ENCODE data around the gene GCNT1. TPM values are rescaled to one million over a fixed set of nuclear protein-coding genes. Genes with fewer than 3 reads are reported as not detected.

GCNT1 gene
- total and polyA plus RNA-seq, 5 experiments from 2014 or later, result 0.25 to 4.0 (median 2.3) TPM

DNA sequence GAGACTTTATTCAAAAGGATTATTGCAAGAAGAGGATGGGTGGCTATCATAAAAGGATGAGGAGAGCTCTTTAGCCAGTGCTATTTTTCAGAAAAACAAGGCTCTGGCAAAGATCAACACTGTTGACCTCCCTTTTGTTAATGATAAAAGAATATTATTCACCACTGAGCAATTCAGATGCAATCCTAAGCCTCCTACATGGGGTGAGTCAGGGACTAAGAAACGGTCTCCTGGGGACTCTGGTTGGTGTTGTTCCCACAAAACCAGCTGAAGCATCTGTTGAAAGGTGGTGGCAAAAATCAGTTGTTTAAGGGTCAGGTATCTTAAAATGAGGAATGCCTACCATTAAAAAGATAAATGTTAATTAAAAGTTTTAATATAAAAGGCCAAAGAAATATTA is 7.7 kb upstream of the GCNT1 start:
- Mint-ChIP-seq H3K27me3 (peaks cover 0 to 3% (median 0%) of the 10 kb centered on the region in 5 donors), H3K4me1 (peaks cover 2 to 6% (median 3%) of the 10 kb centered on the region in 4 donors), H3K9me3 (peaks cover 0 to 2% (median 0%) of the 10 kb centered on the region in 9 donors), H3K36me3 (no peaks in the 10 kb centered on the region), H3K27ac (no peak overlapping the region), H3K4me3 (no peak overlapping the region)
- DNase-seq, result no peak
- ATAC-seq, result no peak
- POLR2A ChIA-PET, result no interaction called here

DNA sequence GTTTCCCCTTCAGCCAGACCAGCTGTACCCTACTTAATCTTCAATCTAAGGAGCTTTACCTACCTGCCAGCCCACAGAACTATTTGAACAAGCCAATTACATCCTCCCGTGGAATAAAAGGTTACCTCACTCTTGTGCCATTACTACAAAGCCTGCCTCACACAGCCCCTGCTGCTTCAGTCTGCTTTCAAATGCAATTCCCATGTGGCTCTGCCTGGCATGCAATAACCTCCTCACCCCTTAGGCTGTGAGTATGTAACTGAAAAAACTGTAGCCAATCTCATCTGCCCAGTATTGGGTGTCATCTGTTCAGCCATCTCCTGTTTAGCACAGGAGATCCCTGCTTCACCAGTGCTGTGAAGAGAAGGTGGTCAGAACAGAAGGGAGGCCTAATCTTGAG is 6.1 kb upstream of the GCNT1 start:
- Mint-ChIP-seq H3K27me3 (no peaks in the 10 kb centered on the region), H3K4me1 (peaks cover 4 to 12% (median 8%) of the 10 kb centered on the region in 4 donors), H3K9me3 (peaks cover 0 to 2% (median 0%) of the 10 kb centered on the region in 9 donors), H3K27ac (no peak overlapping the region), H3K36me3 (no peaks in the 10 kb centered on the region), H3K4me3 (no peak overlapping the region)
- ATAC-seq (no peak), DNase-seq (no peak)
- POLR2A ChIA-PET, result no interaction called here

DNA sequence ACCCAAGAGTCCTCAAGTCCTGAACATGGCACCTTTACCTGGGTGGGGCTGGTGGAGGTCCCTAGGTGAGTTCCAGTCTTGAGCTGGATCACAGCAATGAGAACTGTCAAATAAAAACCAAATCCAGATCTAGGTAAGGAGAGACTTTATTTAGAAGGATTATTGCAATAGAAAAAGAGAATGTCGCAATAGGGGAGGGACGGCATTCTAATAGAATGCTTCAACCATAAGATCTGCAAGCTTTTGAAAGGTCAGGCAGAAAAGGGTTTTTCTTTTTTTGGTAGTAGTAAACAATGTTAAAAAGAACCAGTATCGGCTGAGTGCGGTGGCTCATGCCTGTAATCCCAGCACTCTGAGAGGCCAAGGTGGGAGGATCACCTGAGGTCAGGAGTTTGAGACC is 5.2 kb upstream of the GCNT1 start:
- H3K36me3 Mint-ChIP-seq, result no peaks in the 10 kb centered on the region
- DNase-seq (no peak), ATAC-seq (no peak)
- H3K4me3 Mint-ChIP-seq, result no peak overlapping the region
- H3K9me3 Mint-ChIP-seq, result peaks cover 0 to 2% (median 0%) of the 10 kb centered on the region in 9 donors
- POLR2A ChIA-PET, result no interaction called here
- peaks cover 4 to 13% (median 11%) of the 10 kb centered on the region in 4 donors for H3K4me1 Mint-ChIP-seq
- H3K27ac Mint-ChIP-seq, result no peak overlapping the region
- H3K27me3 Mint-ChIP-seq, result no peaks in the 10 kb centered on the region

GRCh38 chr9:76454311-76454710 is 4.7 kb upstream of the GCNT1 start:
- POLR2A ChIA-PET, result no interaction called here
- Mint-ChIP-seq H3K4me3 (no peak overlapping the region), H3K27ac (peak overlapping the region in 1 of 10 donors; percentile 44), H3K4me1 (peaks cover 4 to 16% (median 11%) of the 10 kb centered on the region in 4 donors), H3K27me3 (no peaks in the 10 kb centered on the region), H3K36me3 (no peaks in the 10 kb centered on the region), H3K9me3 (peaks cover 0 to 2% (median 0%) of the 10 kb centered on the region in 9 donors)
- ATAC-seq (no peak), DNase-seq (no peak)

DNA sequence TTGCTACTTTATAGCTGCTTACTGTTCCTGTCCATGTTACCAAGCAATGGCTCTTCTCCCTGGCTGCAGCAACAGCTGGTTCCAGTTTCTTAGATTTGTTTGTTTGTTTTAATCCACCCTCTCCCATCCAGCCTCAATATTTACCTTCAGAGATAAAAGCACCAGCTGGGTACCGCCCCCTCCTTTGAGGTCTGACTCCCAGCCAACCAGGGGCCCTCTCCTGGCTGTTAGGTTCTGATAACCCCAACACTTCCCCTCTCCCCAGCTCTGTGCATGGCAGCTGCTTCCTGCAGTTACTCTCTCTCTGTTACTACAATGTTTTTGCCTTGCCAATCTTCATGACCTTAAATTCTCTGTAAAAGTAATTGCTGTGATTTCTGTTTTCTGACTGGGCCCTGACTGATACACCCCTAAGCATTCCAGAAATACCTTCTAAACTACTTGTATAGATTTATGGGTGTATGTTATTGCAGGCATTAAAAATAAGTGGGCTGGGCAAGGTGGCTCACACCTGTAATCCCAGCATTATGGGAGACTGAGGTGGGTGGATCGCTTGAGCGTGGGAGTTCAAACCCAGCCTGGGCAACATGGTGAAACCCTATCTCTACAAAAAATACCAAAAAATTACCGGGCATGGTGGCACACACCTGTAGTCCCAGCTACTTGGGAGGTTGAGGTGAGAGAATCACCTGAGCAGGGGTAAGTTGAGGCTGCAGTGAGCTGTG is 2.6 kb upstream of the GCNT1 start:
- H3K9me3 Mint-ChIP-seq, result peaks cover 0 to 2% (median 0%) of the 10 kb centered on the region in 9 donors
- peaks cover 0 to 2% (median 0%) of the 10 kb centered on the region in 5 donors for H3K27me3 Mint-ChIP-seq
- peak overlapping the region in 5 of 10 donors; percentile 13 to 68 (median 30) for H3K27ac Mint-ChIP-seq
- H3K4me1 Mint-ChIP-seq, result peaks cover 12 to 28% (median 24%) of the 10 kb centered on the region in 4 donors
- peak in 1 of 2 donors; percentile 51 for ATAC-seq
- peak in 5 of 10 donors; percentile 12 to 26 (median 23) for DNase-seq
- no peak overlapping the region for H3K4me3 Mint-ChIP-seq
- POLR2A ChIA-PET, result no interaction called here
- no peaks in the 10 kb centered on the region for H3K36me3 Mint-ChIP-seq

- peak in 2 of 10 donors; percentile 13 to 17 for DNase-seq
- ATAC-seq, result no peak
Observed at GRCh38 chr9:76459694-76460635, 983 bp downstream of the GCNT1 start.

GRCh38 chr9:76462126-76462525 is 3.1 kb downstream of the GCNT1 start:
- H3K27me3 Mint-ChIP-seq, result peaks cover 0 to 6% (median 2%) of the 10 kb centered on the region in 5 donors
- no peaks in the 10 kb centered on the region for H3K9me3 Mint-ChIP-seq
- POLR2A ChIA-PET, result interaction anchor here (0.7 kb wide), 1 partner anchor 140 kb away, joined by 3 read pairs; no protein-coding TSS in a partner anchor
- H3K36me3 Mint-ChIP-seq, result no peaks in the 10 kb centered on the region
- H3K4me1 Mint-ChIP-seq, result peaks cover 7 to 61% (median 16%) of the 10 kb centered on the region in 4 donors
- no peak overlapping the region for H3K27ac Mint-ChIP-seq
- ATAC-seq, result no peak
- DNase-seq, result no peak
- H3K4me3 Mint-ChIP-seq, result no peak overlapping the region

More at GRCh38 chr9:76459694-76460635, 983 bp downstream of the GCNT1 start:
- Mint-ChIP-seq H3K27ac (peak overlapping the region in 6 of 10 donors; percentile 3 to 78 (median 54)), H3K4me3 (peak overlapping the region; percentile 75 to 96 (median 92)), H3K4me1 (peaks cover 12 to 53% (median 24%) of the 10 kb centered on the region in 4 donors), H3K36me3 (no peaks in the 10 kb centered on the region), H3K27me3 (peaks cover 0 to 5% (median 1%) of the 10 kb centered on the region in 5 donors), H3K9me3 (no peaks in the 10 kb centered on the region)
- POLR2A ChIA-PET, result interaction anchor here (1.0 to 1.7 kb wide), 2 partner anchors 66 to 1506 kb away, joined by 4 to 5 read pairs; partner anchors contain the start of gene RFK

GRCh38 chr9:76463211-76463610 is 4.2 kb downstream of the GCNT1 start:
- no peak for DNase-seq
- POLR2A ChIA-PET, result no interaction called here
- no peaks in the 10 kb centered on the region for H3K36me3 Mint-ChIP-seq
- H3K27me3 Mint-ChIP-seq, result peaks cover 0 to 9% (median 2%) of the 10 kb centered on the region in 5 donors
- H3K4me1 Mint-ChIP-seq, result peaks cover 7 to 65% (median 15%) of the 10 kb centered on the region in 4 donors
- H3K4me3 Mint-ChIP-seq, result no peak overlapping the region
- ATAC-seq, result no peak
- no peaks in the 10 kb centered on the region for H3K9me3 Mint-ChIP-seq
- H3K27ac Mint-ChIP-seq, result no peak overlapping the region

DNA sequence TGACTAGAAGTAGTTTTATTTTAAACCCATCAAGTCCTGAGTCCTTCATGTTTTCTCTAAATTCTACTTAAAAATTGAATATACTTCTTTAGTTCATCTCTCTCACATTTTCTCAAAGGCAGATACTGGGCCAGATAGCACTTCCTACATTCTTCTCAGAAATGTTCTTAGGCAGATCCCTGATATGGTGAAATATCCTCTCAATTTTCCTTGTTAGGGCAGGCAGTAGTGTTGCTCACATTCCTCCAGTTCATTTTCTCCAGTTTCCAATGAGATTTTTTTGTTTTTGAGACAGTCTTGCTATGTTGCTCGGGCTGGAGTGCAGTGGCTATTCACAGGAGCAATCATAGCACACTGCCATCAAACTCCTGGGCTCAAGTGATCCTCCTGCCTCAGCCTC is 5.7 kb downstream of the GCNT1 start:
- ATAC-seq, result no peak
- no peaks in the 10 kb centered on the region for H3K36me3 Mint-ChIP-seq
- H3K27me3 Mint-ChIP-seq, result peaks cover 0 to 16% (median 2%) of the 10 kb centered on the region in 5 donors
- no peak overlapping the region for H3K27ac Mint-ChIP-seq
- no peak for DNase-seq
- H3K9me3 Mint-ChIP-seq, result no peaks in the 10 kb centered on the region
- H3K4me3 Mint-ChIP-seq, result no peak overlapping the region
- peaks cover 6 to 71% (median 7%) of the 10 kb centered on the region in 4 donors for H3K4me1 Mint-ChIP-seq
- POLR2A ChIA-PET, result no interaction called here

DNA sequence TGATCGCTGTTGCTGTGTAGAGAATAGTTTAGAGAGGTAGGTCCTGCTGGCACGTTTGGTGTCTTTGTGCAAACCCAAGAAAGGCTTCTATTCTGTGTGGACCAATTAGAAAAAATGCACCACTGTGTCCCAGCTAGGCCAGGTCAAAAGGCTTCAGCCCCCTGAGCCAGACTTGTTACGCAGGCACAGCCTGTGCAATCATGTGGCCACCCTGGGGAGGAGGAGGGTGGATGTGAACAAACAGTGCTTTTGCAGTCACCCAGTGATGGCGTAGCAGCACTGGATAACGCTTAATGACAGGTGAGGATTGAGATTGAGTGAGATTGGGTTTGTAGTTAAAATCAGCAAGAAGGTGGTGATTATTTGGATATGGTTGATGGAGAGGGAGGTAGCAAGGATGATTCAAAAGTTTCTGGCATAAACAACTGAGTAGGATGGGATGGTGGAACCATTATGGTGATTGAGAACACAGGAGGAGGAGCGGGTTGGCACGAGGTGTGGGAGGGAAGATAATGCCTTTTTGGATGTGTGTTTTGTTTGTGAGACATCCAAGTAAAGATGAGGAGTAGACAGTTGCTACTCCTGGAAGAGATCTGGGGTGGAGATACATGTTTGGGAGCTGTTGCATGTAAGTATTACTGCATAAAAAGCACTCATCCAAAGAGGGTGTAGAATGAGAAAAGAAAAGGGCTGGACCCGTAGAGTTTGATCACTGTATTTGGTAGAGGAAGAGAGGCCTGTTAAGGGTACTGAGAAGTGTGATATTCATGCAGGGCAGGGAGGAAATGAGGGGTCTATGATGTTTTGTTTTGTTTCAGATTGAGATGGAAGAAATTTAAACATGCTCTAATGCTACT is 6.7 kb downstream of the GCNT1 start:
- POLR2A ChIA-PET, result no interaction called here
- no peak for DNase-seq
- H3K36me3 Mint-ChIP-seq, result no peaks in the 10 kb centered on the region
- ATAC-seq, result no peak
- H3K4me1 Mint-ChIP-seq, result peaks cover 0 to 62% (median 0%) of the 10 kb centered on the region in 4 donors
- peaks cover 0 to 16% (median 1%) of the 10 kb centered on the region in 5 donors for H3K27me3 Mint-ChIP-seq
- no peaks in the 10 kb centered on the region for H3K9me3 Mint-ChIP-seq
- H3K4me3 Mint-ChIP-seq, result peak overlapping the region in 1 of 10 donors; percentile 20
- peak overlapping the region in 2 of 10 donors; percentile 0 to 55 for H3K27ac Mint-ChIP-seq

DNA sequence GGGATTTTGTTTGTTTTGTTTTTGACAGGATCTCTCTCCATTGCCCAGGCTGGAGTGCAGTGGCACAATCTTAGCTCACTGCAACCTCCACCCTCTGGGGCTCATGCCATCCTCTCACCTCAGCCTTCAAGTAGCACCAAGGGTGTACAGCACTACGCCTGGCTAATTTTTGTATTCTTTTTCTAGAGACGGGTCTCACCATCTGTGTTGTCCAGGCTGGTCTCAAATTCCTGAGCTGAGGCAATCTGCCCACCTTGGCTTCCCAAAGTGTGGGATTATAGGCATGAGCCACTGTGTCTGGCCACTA is 7.3 kb downstream of the GCNT1 start:
- POLR2A ChIA-PET, result no interaction called here
- Mint-ChIP-seq H3K4me1 (peaks cover 0 to 64% (median 0%) of the 10 kb centered on the region in 4 donors), H3K27me3 (peaks cover 0 to 16% (median 5%) of the 10 kb centered on the region in 5 donors), H3K9me3 (no peaks in the 10 kb centered on the region), H3K27ac (peak overlapping the region in 2 of 10 donors; percentile 4 to 55), H3K4me3 (no peak overlapping the region), H3K36me3 (no peaks in the 10 kb centered on the region)
- ATAC-seq (no peak), DNase-seq (no peak)

DNA sequence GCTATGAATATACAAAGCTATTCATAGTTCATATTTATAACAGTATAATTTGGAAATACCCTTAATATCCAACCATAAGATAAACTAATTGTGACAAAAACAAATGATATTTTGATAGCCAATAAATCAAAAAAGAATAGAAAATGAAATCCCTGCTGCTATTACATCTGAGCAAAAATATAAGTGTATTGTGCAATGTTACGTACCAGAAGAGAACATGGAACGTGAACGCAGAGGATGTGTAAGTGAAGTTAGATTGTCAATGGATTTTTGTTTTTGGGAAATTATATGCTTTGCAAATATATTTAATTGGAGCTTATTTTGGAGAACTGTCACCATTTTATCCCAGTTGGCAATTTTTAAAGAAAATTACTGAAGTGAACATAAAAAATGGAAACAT is 15.4 kb downstream of the GCNT1 start:
- POLR2A ChIA-PET, result no interaction called here
- Mint-ChIP-seq H3K4me1 (peaks cover 0 to 51% (median 2%) of the 10 kb centered on the region in 4 donors), H3K27ac (no peak overlapping the region), H3K9me3 (peaks cover 0 to 12% (median 3%) of the 10 kb centered on the region in 9 donors), H3K4me3 (no peak overlapping the region), H3K27me3 (peaks cover 0 to 9% (median 1%) of the 10 kb centered on the region in 5 donors), H3K36me3 (peaks cover 0 to 14% (median 10%) of the 10 kb centered on the region in 3 donors)
- ATAC-seq, result no peak
- DNase-seq, result no peak

All from naive thymus-derived CD8-positive, alpha-beta T cell (primary cell).